Urinary bladder (tissue), 4 donors: ENCODE data around the gene DPEP1. TPM values are rescaled to one million over a fixed set of nuclear protein-coding genes. Genes with fewer than 3 reads are reported as not detected.

ENCODE experiments used
- DNase-seq: peaks from one replicate; pipeline ENCODE4 v3.0.0-alpha.2; 2015; ENCODE audit errors: extremely low spot score
- H3K27ac ChIP-seq: one replicate; pipeline ENCODE4 v1.5.1; 2013; ENCODE audit warnings: low read depth, mild to moderate bottlenecking, moderate library complexity
- H3K36me3 ChIP-seq: one replicate; pipeline ENCODE4 v1.6.1; 2013; ENCODE audit warnings: mild to moderate bottlenecking, moderate library complexity; ENCODE audit not compliant: insufficient read depth
- H3K4me1 ChIP-seq: one replicate; pipeline ENCODE4 v1.6.1; 2013; ENCODE audit warnings: mild to moderate bottlenecking, moderate library complexity; ENCODE audit not compliant: insufficient read depth
- H3K4me3 ChIP-seq: one replicate; pipeline ENCODE4 v1.5.1; 2013; ENCODE audit warnings: low read depth, low read length
- WGBS: extraction: QIAGEN DNeasy Blood & Tissue Kit; methylation state at CpG from one replicate; pipeline ENCODE4 v1.1.7; 2013; 5-methylcytosine and 5-hydroxymethylcytosine counted together
- polyA plus RNA-seq: library from polyadenylated mRNA; stranded (reverse); fragments of 200-250 nt; gene quantifications from one replicate; pipeline ENCODE4 v1.2.3, GENCODE V29; 2013
- total RNA-seq: library from RNA; depleted of rRNA; stranded (reverse); fragments of >200 nt; gene quantifications from one replicate; pipeline ENCODE4 v1.2.3, GENCODE V29; 2014
- donor health status: healthy with polysubstance abuse.
- donor health status: healthy.

Gene DPEP1
- total and polyA plus RNA-seq, 2 donors: 0.41 to 0.58 TPM

- Histone ChIP-seq H3K4me3 (no peak overlapping the region), H3K36me3 (no peaks in the 10 kb centered on the region), H3K27ac (no peak overlapping the region), H3K4me1 (peaks cover 3% of the 10 kb centered on the region)
- 79% methylated on average over 31 of the region's 31 CpGs for WGBS
- DNase-seq: no peak
Measured at GRCh38 chr16:89573826-89574680, 39.4 kb upstream of the DPEP1 start.

DNA sequence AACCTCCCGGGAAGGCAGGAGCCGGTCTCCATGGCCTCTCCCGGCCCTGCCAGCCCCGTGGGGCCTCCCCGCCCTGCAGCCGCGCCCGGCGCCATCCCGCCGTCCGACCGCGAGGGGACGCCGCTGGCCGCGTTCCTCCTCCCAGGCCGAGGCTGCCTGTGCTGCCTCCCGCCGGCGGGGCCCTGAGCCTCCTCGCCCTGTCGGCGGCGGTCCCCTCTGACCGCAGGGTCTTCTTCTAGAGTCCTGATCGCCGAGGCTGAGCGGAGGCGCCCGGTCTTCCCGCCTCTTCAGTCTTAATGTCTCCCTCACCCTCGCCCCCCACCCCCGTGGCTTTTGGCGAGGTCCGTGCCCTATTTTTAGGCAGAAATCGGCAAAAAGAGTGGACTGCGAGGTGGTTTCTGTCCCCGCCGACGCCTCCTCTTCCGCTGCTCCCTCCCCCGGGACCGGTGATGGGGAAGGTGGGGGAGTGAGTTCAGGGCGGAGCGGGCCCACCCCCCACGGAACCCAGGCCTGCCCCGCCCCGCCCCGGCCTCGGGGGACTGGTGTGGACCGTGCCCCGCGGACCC lies 38.7 kb upstream of the DPEP1 start:
- 3% methylated on average over 55 of the region's 55 CpGs for WGBS
- no peak for DNase-seq
- peaks cover 3% of the 10 kb centered on the region for H3K4me1 ChIP-seq

GRCh38 chr16:89575247-89576152 lies 37.9 kb upstream of the DPEP1 start, which contains the start of gene CPNE7:
CPNE7 (plus strand) TSS chr16:89575758; CDS start chr16:89575898, 140 bp downstream.
- Histone ChIP-seq H3K27ac (no peak within 1 kb of the TSS), H3K4me3 (peak within 1 kb of the TSS; percentile 38), H3K4me1 (peaks cover 3% of the 10 kb centered on the region), H3K36me3 (no peaks in the 10 kb centered on the region)
- no peak for DNase-seq
- WGBS: 1% methylated on average over 103 of the region's 103 CpGs

More for the DNA sequence above, 38.7 kb upstream of the DPEP1 start:
- Histone ChIP-seq H3K27ac (no peak overlapping the region), H3K4me3 (peak overlapping the region; percentile 38), H3K36me3 (no peaks in the 10 kb centered on the region)

GRCh38 chr16:89576153-89577054 lies 37.0 kb upstream of the DPEP1 start:
- no peak for DNase-seq
- WGBS: 16% methylated on average over 89 of the region's 89 CpGs
- Histone ChIP-seq H3K4me1 (peaks cover 3% of the 10 kb centered on the region), H3K27ac (no peak overlapping the region), H3K36me3 (no peaks in the 10 kb centered on the region), H3K4me3 (peak overlapping the region; percentile 38)

DNA sequence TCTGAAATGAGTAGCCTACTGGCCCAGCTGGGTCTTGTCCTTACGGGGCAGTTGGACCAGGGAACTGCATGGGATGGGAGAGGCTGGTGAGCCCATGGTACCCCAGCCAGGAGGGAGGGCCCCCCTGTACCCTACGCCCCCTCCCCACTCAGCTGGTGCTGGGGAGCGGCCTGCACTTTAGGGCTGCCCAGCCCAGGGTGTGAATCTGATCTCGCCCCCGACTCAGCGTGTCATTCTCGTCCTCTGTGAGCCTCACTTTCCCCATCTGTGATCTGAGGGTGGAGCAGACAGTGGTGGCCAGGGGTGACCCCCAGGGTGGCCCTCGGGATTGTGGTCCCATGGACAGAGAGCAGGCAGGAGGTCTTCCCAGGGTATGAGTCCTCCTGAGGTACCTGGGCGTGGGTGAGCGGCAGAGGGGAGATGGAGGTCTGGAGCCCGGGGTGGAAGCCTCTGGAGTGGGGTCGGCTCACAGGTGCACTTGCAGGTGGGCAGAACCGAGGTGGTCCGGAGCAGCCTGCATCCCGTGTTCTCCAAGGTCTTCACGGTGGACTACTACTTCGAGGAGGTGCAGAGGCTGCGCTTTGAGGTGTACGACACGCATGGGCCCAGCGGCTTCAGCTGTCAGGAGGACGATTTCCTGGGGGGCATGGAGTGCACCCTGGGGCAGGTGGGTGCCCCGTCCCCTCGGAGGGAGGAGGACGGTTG lies 36.2 kb upstream of the DPEP1 start:
- no peak overlapping the region for H3K27ac ChIP-seq
- DNase-seq: no peak
- no peak overlapping the region for H3K4me3 ChIP-seq
- no peaks in the 10 kb centered on the region for H3K36me3 ChIP-seq
- peaks cover 3% of the 10 kb centered on the region for H3K4me1 ChIP-seq
- 89% methylated on average over 25 of the region's 25 CpGs for WGBS

DNA sequence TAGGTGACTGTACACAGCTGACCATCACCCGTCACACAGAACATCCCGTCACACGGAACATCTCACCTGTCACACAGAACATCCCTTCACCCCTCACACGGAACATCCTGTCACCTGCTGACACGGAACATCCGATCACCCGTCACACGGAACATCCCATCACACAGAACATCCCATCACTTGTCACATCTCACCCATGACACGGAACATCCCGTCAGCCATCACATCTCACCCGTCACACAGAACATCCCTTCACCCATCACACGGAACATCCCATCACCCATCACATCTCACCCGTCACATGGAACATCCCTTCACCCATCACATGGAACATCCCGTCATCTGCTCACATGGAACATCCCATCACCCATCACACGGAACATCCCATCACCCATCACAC lies 34.1 kb upstream of the DPEP1 start:
- Histone ChIP-seq H3K27ac (no peak overlapping the region), H3K4me1 (peaks cover 3% of the 10 kb centered on the region), H3K36me3 (no peaks in the 10 kb centered on the region), H3K4me3 (no peak overlapping the region)
- no peak for DNase-seq
- whole genome bisulfite sequencing: 93% methylated on average over 15 of the region's 15 CpGs

GRCh38 chr16:89581045-89581695 lies 32.3 kb upstream of the DPEP1 start:
- Histone ChIP-seq H3K4me1 (no peaks in the 10 kb centered on the region), H3K4me3 (no peak overlapping the region), H3K27ac (no peak overlapping the region), H3K36me3 (no peaks in the 10 kb centered on the region)
- DNase-seq: no peak
- 88% methylated on average over 33 of the region's 33 CpGs for WGBS

DNA sequence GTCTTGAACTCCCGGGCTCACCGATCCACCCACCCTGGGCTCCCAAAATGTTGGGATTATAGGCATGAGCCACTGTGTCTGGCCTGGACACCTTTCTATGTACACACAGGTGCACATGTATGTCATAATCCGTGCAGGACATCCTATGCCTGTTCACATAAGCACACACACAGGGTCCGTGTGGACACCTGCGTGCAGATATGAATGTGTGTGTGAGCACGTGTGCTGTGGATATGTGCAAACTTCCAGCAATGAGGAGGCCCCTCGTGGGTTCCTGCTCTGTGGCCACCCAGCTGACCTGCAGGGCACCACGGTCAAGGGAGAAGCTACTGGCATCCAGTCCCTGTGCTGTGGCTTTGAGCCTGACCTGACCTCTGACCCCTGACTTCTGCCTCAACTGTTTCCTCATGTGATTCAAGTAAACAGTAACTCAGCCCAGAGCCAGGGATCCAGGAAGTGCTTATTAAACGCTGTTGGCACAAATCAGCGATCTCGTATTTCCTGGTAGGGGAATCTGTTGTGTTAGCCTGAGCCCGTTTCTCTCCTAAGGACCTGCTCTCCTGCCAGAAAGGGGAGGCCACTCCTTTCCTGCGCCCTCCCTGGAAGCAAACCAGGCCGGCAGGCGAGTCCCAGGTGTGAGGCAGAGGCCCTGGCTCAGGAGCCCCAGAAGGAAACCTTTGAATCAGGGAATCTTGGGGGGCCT lies 31.4 kb upstream of the DPEP1 start:
- no peaks in the 10 kb centered on the region for H3K4me1 ChIP-seq
- no peak overlapping the region for H3K4me3 ChIP-seq
- no peak for DNase-seq
- 53% methylated on average over 15 of the region's 15 CpGs for WGBS
- H3K27ac ChIP-seq: no peak overlapping the region
- H3K36me3 ChIP-seq: no peaks in the 10 kb centered on the region

GRCh38 chr16:89582614-89583196 lies 30.7 kb upstream of the DPEP1 start:
- Histone ChIP-seq H3K4me1 (no peaks in the 10 kb centered on the region), H3K4me3 (no peak overlapping the region), H3K27ac (no peak overlapping the region), H3K36me3 (no peaks in the 10 kb centered on the region)
- WGBS: 92% methylated on average over 19 of the region's 19 CpGs
- DNase-seq: no peak

- H3K4me1 ChIP-seq: no peaks in the 10 kb centered on the region
- H3K4me3 ChIP-seq: no peak overlapping the region
- no peak overlapping the region for H3K27ac ChIP-seq
- DNase-seq: no peak
- H3K36me3 ChIP-seq: no peaks in the 10 kb centered on the region
- 92% methylated on average over 36 of the region's 36 CpGs for WGBS
Measured at GRCh38 chr16:89583197-89583894, 30.1 kb upstream of the DPEP1 start.
